HL-60 (cell line): ENCODE measurements around the gene ARHGEF9.

Experiments
- GABPA ChIP-seq: IDR thresholded peaks from 2 replicates; pipeline ENCODE4 v1.6.1; 2012; ENCODE audit warnings: low read depth
- POLR2AphosphoS5 ChIP-seq: IDR thresholded peaks from 2 replicates; pipeline ENCODE4 v1.6.1; 2012; ENCODE audit warnings: low read depth
- SPI1 ChIP-seq: IDR thresholded peaks from 2 replicates; pipeline ENCODE4 v1.6.1; 2012; ENCODE audit warnings: low read depth, mild to moderate bottlenecking, borderline replicate concordance
- TF ChIP-seq, protein P1 (sequence below): IDR thresholded peaks from one replicate; pipeline ENCODE4 v1.5.1; 2011; ENCODE audit warnings: low read length, control low read depth, inconsistent platforms; ENCODE audit not compliant: insufficient read depth
- TF ChIP-seq, protein P2 (sequence below): IDR thresholded peaks from 2 replicates; pipeline ENCODE4 v1.6.1; 2012; ENCODE audit warnings: low read depth; ENCODE audit not compliant: insufficient replicate concordance

DNA sequence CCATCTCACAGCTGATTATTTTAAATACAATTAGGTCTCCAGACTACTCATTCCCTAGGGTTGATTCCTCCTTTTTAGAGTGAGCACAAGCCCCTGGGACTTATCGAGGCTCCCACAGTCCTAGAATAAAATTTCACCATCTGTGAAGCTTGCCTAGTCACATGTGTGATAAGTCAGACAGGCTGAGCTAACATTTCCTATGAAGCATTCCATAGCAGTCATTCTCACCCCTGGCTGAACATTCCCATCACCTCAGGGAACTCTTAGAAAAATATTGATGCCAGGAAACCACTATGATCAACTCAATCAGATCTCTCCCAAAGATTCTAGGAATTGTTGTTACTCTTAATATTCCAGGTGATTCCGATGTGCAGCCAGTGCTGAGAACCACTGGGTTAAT is 37.7 kb downstream of the ARHGEF9 start:
- TF ChIP-seq POLR2AphosphoS5 (no peak), GABPA (no peak), SPI1 (no peak)
- TF ChIP-seq, protein P1, sequence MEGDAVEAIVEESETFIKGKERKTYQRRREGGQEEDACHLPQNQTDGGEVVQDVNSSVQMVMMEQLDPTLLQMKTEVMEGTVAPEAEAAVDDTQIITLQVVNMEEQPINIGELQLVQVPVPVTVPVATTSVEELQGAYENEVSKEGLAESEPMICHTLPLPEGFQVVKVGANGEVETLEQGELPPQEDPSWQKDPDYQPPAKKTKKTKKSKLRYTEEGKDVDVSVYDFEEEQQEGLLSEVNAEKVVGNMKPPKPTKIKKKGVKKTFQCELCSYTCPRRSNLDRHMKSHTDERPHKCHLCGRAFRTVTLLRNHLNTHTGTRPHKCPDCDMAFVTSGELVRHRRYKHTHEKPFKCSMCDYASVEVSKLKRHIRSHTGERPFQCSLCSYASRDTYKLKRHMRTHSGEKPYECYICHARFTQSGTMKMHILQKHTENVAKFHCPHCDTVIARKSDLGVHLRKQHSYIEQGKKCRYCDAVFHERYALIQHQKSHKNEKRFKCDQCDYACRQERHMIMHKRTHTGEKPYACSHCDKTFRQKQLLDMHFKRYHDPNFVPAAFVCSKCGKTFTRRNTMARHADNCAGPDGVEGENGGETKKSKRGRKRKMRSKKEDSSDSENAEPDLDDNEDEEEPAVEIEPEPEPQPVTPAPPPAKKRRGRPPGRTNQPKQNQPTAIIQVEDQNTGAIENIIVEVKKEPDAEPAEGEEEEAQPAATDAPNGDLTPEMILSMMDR, result no peak
- TF ChIP-seq, protein P2, sequence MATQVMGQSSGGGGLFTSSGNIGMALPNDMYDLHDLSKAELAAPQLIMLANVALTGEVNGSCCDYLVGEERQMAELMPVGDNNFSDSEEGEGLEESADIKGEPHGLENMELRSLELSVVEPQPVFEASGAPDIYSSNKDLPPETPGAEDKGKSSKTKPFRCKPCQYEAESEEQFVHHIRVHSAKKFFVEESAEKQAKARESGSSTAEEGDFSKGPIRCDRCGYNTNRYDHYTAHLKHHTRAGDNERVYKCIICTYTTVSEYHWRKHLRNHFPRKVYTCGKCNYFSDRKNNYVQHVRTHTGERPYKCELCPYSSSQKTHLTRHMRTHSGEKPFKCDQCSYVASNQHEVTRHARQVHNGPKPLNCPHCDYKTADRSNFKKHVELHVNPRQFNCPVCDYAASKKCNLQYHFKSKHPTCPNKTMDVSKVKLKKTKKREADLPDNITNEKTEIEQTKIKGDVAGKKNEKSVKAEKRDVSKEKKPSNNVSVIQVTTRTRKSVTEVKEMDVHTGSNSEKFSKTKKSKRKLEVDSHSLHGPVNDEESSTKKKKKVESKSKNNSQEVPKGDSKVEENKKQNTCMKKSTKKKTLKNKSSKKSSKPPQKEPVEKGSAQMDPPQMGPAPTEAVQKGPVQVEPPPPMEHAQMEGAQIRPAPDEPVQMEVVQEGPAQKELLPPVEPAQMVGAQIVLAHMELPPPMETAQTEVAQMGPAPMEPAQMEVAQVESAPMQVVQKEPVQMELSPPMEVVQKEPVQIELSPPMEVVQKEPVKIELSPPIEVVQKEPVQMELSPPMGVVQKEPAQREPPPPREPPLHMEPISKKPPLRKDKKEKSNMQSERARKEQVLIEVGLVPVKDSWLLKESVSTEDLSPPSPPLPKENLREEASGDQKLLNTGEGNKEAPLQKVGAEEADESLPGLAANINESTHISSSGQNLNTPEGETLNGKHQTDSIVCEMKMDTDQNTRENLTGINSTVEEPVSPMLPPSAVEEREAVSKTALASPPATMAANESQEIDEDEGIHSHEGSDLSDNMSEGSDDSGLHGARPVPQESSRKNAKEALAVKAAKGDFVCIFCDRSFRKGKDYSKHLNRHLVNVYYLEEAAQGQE, result no peak
